ENCODE data around the gene FLT3.

The FLT3 gene

GRCh38 chr13:28052945-28053344 lies 47.4 kb downstream of the FLT3 start:
- Histone ChIP-seq H3K27ac (ENCODE audit: low read depth, low read length) (no peak overlapping the region), H3K9me3 (ENCODE audit: insufficient read depth, low read length) (no peaks in the 10 kb centered on the region), H3K9me2 (replicated peaks; ENCODE audit: insufficient read depth, low read length) (no peaks in the 10 kb centered on the region), H2AFZ (ENCODE audit: low read depth, low read length, severe bottlenecking) (no peak overlapping the region), H3K79me2 (ENCODE audit: insufficient read depth, low read length) (no peaks in the 10 kb centered on the region), H3F3A (ENCODE audit: insufficient read depth) (0 out of 2 replicates have a peak, but pooled peaks cover 9% of the 10 kb centered on the region), H3K27me3 (ENCODE audit: low read length) (no peaks in the 10 kb centered on the region), H4K20me1 (ENCODE audit: low read depth, low read length) (no peaks in the 10 kb centered on the region), H3K36me3 (ENCODE audit: low read length) (no peaks in the 10 kb centered on the region), H3K9ac (ENCODE audit: low read length) (no peak overlapping the region), H3K4me3 (ENCODE audit: insufficient read depth, low read length, poor library complexity, severe bottlenecking) (no peak overlapping the region), H3K4me2 (ENCODE audit: low read depth, low read length, poor library complexity, severe bottlenecking) (no peak overlapping the region)
- no peak for TF ChIP-seq EZH2phosphoT487 (conservative IDR thresholded peaks at IDR 0.05; ENCODE audit: low read length)
- no peak for TF ChIP-seq CTCF (IDR thresholded peaks at IDR 0.05; ENCODE audit: insufficient read depth, low read length, poor library complexity, severe bottlenecking)

GRCh38 chr13:28049880-28050875 lies 50.2 kb downstream of the FLT3 start:
- Histone ChIP-seq H2AFZ (ENCODE audit: low read depth, low read length, severe bottlenecking) (no peak overlapping the region), H3K36me3 (ENCODE audit: low read length) (no peaks in the 10 kb centered on the region), H3K79me2 (ENCODE audit: insufficient read depth, low read length) (no peaks in the 10 kb centered on the region), H3K27ac (ENCODE audit: low read depth, low read length) (no peak overlapping the region), H4K20me1 (ENCODE audit: low read depth, low read length) (no peaks in the 10 kb centered on the region), H3K9me2 (replicated peaks; ENCODE audit: insufficient read depth, low read length) (no peaks in the 10 kb centered on the region), H3K9me3 (ENCODE audit: insufficient read depth, low read length) (no peaks in the 10 kb centered on the region), H3K27me3 (ENCODE audit: low read length) (no peaks in the 10 kb centered on the region), H3K4me2 (ENCODE audit: low read depth, low read length, poor library complexity, severe bottlenecking) (no peak overlapping the region), H3K9ac (ENCODE audit: low read length) (no peak overlapping the region), H3K4me3 (ENCODE audit: insufficient read depth, low read length, poor library complexity, severe bottlenecking) (no peak overlapping the region), H3F3A (ENCODE audit: insufficient read depth) (0 out of 2 replicates have a peak, but pooled peaks cover 9% of the 10 kb centered on the region)
- TF ChIP-seq EZH2phosphoT487 (conservative IDR thresholded peaks at IDR 0.05; ENCODE audit: low read length) (no peak), CTCF (IDR thresholded peaks at IDR 0.05; ENCODE audit: insufficient read depth, low read length, poor library complexity, severe bottlenecking) (no peak)

GRCh38 chr13:28049215-28049614 lies 51.2 kb downstream of the FLT3 start:
- H3K4me3 ChIP-seq (ENCODE audit: insufficient read depth, low read length, poor library complexity, severe bottlenecking): no peak overlapping the region
- no peak overlapping the region for H3K9ac ChIP-seq (ENCODE audit: low read length)
- H3K9me2 ChIP-seq (replicated peaks; ENCODE audit: insufficient read depth, low read length): no peaks in the 10 kb centered on the region
- no peak overlapping the region for H2AFZ ChIP-seq (ENCODE audit: low read depth, low read length, severe bottlenecking)
- no peaks in the 10 kb centered on the region for H3K9me3 ChIP-seq (ENCODE audit: insufficient read depth, low read length)
- TF ChIP-seq EZH2phosphoT487 (conservative IDR thresholded peaks at IDR 0.05; ENCODE audit: low read length): no peak
- no peak for TF ChIP-seq CTCF (IDR thresholded peaks at IDR 0.05; ENCODE audit: insufficient read depth, low read length, poor library complexity, severe bottlenecking)
- H3K36me3 ChIP-seq (ENCODE audit: low read length): no peaks in the 10 kb centered on the region
- H3K79me2 ChIP-seq (ENCODE audit: insufficient read depth, low read length): no peaks in the 10 kb centered on the region
- H3K27ac ChIP-seq (ENCODE audit: low read depth, low read length): no peak overlapping the region
- H3K4me2 ChIP-seq (ENCODE audit: low read depth, low read length, poor library complexity, severe bottlenecking): no peak overlapping the region
- H3F3A ChIP-seq (ENCODE audit: insufficient read depth): 0 out of 2 replicates have a peak, but pooled peaks cover 9% of the 10 kb centered on the region
- H4K20me1 ChIP-seq (ENCODE audit: low read depth, low read length): no peaks in the 10 kb centered on the region
- no peaks in the 10 kb centered on the region for H3K27me3 ChIP-seq (ENCODE audit: low read length)
